ENCODE measurements around the gene OSTM1.

GRCh38 chr6:108004861-108005260, 69.7 kb downstream of the OSTM1 start:
- TF ChIP-seq, protein P1, sequence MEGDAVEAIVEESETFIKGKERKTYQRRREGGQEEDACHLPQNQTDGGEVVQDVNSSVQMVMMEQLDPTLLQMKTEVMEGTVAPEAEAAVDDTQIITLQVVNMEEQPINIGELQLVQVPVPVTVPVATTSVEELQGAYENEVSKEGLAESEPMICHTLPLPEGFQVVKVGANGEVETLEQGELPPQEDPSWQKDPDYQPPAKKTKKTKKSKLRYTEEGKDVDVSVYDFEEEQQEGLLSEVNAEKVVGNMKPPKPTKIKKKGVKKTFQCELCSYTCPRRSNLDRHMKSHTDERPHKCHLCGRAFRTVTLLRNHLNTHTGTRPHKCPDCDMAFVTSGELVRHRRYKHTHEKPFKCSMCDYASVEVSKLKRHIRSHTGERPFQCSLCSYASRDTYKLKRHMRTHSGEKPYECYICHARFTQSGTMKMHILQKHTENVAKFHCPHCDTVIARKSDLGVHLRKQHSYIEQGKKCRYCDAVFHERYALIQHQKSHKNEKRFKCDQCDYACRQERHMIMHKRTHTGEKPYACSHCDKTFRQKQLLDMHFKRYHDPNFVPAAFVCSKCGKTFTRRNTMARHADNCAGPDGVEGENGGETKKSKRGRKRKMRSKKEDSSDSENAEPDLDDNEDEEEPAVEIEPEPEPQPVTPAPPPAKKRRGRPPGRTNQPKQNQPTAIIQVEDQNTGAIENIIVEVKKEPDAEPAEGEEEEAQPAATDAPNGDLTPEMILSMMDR (IDR thresholded peaks at IDR 0.05) = no peak
- no peak for TF ChIP-seq POLR2A (IDR thresholded peaks at IDR 0.05)
